ENCODE measurements around the gene CAMTA1.
"Not testable (repeated sequence)": the region's sequence is repeated elsewhere in the genome, so short reads cannot be mapped to it uniquely, and the experiment has no call there.

The CAMTA1 gene

DNA sequence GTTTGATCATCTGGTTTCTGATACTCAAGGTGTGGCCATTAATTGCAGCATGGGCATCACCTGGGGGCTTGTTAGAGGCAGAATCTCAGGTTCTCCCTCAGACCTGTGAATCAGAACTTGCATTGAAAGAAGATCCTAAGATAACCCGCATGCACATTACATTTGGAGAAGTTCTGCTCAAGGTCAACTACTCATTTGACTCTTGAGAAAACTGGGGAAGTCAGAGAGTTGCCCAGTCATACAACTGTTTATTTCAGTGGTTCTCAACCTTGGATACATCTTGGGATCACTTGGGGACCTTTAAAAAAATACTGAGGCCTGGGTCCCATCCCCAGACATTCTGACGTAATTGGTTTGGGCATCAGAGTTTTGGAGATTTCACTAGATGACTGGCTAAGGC is 30.5 kb downstream of the CAMTA1 start:
- DNase-seq, result no peak

DNA sequence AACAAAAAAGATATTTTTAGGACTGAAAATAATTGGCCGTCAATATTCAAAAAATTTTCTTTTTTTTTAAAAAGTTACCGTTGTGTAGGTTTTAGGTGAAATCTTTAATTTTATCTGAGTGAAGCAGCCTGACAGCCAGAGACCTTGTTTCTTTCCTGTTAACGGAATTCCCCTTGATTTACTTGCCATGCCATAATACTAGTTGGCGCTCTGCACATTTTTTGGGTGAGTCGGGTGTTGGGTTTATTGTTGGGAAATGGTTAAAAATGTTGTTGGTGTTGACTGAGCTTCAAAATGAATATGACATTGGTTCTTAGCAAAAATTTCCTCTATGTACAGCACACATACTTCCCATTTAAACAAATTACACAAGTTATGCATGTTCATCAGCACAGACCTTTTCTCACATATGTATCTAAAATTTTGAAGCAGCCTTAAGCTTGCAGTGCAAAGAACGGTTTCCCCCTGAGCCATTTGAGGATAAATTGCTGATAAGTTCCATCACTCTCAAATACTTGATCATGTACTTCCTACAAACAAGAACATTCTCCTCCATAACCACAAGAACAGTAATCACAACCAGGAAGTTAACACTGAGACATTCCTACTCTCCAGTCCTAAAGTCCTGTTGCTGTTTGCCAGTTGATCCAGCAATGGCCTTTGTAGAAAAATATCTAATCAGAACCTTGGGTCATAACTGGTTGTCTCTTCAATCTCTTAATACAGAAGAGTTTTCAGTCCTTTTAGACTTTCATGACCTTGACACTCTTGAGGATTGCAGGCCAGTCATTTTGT is 34.2 kb downstream of the CAMTA1 start:
- no peak for DNase-seq

DNA sequence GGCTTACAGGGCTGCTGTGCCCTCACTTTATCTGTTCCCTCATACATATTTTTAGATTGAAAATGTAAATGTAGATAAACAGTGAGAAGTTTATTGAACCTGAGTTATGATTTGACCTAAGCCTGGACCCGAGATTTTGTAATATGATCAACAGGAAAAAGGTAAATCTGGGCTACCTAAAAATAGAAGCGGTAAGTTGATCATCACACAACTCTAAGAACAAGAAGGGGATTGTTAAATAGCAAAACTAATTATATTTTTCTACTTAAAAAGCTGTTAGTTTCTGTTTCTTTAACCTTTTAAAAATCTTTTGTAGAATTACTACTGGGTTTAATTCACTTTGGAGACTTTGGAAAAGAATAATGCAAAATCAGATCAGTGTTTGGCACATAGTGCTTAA is 35.6 kb downstream of the CAMTA1 start:
- DNase-seq, result no peak

DNA sequence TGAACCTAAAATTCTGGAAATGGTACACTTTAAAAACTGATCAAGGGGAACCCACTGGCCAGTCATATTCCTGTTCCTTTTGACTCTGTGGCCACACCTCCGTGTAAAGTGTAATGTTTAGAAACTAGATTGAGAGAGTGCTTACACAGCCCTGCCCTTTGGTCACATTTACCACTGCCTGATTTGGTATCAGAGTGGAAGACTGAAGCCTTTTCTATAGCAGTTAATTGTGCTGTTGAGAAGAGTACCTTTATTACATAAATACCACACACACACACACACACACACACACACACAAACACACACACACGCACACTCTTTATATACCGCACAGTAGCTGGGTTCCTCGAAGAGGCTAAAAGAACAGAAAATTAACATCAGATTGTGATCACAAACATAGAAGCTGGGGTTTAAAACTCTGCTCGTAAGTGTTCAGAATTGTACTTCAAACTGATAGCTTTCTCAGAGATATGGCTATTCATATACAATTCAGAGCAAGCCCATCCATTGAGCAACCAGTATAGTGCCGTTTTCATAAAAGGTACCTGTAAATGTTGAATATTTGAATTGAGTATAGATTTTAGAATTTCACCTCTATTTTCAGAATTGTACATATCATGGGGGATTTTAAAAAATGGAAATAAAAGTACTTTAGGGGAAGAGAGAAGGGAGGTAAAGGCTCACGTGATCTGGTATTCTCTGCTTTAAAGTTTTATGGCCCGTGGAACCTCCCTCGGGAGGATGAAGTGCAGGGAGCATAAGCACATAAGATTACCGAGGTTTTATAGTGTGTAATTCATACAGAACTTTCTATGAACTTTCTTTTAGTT is 37.5 kb downstream of the CAMTA1 start:
- DNase-seq, result no peak

DNA sequence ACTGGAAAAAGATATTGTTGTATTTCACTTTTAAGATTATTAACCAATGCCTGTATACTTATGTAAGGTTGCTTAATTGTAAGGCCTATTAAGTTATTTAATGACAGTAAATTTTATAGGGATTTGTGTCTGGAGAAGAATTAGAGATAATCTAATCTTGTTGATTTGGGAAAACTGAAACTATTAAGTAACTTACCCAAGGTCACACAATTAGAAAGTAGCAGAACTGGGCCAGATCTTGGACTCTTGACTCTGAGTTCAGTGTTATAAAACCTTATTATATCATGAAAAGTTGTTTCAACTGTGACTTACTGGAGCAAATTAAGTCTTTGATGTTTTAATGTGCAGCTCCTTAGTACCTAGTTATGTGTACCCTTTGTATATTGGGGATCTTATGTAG is 38.5 kb downstream of the CAMTA1 start:
- no peak for DNase-seq

DNA sequence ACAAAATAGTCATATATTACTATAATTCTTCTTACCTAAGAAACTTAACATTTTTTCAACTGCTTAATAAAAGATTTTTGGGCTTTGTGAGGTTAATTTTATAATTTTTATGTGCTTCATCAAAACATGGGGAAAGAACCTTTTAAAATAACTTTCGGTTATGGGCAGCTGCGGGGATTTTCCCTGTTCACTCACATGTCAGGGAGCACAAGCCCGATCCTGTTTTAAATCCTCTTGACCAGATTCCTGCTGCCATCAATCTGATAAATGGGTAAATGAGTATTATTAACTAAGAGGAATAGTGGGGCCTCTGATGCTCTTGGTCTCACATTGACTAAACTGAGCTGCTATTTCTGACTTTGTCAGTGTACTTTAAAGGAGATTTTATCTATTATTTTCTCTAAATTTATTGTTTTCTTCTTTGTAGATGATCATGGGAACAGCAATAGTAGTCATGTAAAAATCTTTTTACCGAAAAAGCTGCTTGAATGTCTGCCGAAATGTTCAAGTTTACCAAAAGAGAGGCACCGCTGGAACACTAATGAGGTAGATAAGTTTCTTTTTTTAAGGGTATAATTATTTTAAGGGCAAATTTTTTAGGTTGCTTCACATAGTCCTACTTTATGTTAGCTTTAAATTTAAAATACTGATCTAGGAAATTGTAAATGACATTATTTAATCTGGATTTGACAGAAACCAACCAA is 39.6 kb downstream of the CAMTA1 start:
- DNase-seq, result no peak

DNA sequence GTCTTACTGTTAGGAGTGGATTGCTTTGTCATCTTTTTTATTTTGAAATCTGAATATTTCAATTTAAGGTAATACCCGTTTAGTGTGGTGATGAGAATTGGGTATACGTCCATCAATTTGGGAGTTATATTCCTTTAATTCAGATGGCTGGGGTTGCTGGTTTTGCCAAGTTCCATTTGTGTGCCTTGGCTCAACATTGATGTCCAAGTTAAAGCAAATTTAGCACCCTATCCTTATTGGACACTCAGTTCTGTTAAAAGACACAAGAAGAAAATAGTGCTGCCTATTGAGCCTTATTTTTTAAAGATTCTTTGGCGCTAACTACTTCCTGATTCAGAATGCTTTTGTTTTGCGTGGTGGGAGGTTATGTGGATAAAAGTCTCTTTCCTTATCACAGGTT is 40.6 kb downstream of the CAMTA1 start:
- no peak for DNase-seq

DNA sequence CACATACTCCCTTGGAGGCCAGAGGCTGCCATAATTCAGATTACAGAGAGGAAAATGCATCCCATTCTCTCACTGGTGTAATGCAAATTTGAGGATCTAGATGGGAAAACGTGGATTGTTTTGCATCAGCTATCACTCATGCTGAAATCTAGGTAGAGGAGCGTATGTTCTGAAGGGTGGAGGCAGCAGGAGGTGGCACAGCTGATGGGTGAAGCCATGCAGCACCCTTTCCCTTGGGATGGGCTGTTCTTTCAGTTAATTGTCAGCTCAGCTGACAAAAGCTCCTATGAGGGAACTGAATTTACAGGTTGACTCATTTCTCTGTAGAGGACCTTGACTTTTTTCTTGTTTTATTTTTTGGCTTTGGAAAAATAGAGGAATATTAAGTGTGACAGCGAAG is 41.8 kb downstream of the CAMTA1 start:
- DNase-seq, result no peak

DNA sequence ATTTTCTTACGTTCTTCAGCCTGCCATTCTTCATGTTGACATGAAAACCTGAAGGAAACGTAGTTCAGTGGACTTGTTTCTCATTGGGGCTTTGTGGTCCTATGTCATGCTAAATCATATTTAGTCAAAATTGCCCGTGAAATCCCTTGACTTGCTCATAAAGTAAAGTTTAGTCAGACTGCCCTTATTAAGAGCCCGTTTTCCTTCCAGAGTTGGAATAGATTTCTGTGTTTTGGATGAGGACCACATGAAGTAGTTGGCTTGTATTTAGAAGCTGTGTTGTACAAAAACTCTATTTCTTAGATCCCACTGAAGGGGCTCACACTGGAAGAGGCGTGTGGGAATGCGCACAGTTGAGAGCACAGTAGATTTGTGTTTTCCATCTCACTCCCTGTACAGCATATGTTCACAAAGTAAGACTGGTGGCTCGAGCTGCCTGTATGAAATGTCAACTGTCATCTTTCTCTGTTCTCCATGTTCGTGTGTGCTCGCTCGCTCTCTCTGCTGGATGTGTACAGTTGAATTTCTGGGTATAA is 42.4 kb downstream of the CAMTA1 start:
- no peak for DNase-seq

DNA sequence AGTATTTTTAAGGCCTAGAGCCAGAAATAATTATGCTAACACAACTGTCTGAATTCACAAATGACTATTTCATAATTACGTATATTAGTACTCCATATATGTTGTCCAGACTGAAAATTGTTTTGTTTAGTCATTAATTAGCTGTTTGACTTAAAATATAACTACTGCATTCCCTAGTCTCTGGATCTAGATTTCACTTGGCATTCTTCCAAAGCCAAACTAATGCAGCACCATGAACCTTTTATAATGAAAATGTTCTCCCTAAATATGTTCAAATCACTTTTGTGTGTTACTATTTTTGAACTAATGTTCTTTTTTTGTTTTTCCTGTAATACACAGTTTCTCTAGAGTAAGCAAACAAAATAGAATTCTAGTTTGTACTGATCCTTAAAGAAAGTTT is 46.1 kb downstream of the CAMTA1 start:
- DNase-seq, result no peak

DNA sequence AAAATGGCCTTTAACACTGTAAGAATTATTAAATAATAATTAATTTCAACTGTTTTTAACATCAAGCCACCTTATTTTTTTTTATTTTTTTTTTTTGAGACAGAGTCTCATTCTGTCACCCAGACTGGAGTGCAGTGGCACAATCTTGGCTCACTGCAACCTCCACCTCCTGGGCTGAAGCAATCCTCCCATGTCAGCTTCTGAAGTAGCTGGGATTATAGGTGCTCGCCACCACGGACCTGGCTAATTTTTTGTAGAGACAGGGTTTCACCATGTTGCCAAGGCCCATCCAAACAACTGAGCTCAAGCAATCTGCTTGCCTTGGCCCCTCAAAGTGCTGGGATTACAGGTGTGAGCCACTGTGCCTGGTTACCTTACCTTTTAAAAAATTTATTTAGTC is 46.8 kb downstream of the CAMTA1 start:
- DNase-seq, result not testable (repeated sequence)

DNA sequence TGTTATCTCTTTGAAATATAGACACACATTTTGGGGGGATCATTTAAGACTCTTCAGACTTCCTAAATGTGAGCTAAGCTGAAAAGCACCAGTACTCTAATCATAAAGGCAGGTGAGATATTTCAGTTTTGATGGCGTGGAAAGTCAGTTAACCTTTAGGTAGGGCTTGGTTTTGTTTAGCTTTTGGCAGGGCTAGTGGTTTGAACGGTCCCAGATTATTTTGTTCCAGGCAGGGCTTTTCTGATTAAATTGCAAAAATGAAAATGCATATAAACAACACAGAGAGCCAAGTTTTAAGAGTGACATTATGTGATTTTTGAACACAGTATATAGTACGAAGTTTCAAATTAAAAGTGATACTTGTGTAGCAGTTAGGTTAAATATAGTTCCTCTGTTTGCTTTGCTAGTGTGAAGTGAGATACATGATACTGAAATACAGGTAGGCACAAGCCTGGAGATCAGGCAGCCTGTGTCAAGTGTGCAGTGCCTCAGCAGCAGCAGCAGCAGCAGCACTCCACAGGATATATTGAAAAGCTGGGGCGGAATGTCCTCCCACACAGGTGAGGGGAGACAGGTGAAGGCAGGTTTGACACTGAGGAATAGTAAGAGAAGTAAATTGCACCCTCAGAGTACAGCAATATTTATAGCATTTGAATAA is 47.4 kb downstream of the CAMTA1 start:
- no peak for DNase-seq

DNA sequence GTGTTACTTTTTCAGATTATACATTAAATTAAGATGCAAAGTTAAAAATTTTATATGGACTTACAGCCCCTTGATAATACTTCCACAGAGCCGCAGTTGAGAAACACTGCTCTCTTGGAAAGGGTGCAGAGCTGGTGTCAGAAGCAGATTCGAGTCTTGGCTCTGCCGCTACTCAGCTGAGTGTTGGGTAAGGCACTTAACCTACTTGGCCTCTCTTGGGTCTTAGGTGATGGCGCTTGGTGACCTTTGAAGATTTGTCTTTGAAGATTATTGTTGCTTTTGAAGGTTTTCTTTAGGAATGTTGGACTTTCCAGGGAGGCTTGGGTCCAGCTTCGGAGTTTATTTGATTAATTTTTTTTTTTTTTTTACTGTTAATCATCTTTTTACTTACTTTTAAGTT is 48.5 kb downstream of the CAMTA1 start:
- no peak for DNase-seq

DNA sequence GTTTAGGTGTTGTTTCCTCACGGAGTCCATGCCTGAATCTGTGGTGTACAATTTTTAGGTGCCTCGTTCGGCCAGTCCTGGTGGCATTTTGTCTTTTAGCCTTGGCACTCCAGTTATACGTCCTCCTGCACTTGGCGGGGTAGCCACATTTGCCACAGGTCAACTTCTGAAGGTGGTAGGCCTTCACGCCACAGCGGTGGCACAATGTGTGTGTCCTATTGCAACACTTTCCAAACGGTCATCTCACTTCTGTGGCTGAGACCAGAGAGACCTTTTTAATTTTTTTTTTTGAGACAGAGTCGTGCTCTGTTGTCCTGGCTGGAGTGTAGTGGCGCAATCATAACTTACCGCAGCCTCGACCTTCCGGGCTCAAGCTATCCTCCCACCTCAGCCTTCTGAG is 49.1 kb downstream of the CAMTA1 start:
- no peak for DNase-seq

DNA sequence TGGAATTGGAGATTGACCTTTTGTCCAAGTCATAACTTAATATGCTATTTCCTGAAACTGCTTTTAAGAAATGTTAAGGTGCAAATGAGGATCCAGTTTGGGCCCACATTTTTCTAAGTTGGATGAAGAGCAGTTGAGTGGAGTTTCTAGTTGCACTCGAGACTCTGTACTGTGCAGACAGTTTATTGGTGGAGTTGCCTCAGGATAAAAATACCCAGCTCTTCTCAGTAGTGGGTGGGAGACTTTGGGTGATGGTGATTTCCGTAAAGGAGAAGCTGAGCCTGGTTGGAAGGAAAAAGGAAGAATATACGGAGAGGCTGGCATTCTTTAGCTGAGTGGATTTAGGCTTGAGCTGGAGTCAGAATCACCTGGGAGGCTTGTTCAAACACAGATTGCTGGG is 49.9 kb downstream of the CAMTA1 start:
- no peak for DNase-seq

DNA sequence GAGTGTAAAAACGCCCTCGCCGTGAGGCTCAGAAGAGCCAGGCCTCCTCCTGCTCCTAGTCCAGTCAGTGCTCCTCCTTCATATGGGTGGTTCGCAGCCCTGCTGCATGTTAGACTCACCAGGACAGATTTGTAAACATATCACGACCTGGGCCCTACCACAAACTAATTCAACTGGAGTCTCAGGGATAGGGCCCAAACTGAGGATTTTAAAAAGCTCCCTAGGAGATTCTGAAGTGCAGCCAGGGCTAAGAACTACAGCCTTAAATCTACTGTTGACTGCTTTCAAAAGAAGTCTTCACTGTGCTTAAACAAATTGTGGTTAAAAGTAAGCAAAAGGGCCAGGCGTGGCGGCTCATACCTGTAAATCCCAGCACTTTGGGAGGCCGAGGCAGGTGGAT is 57.0 kb downstream of the CAMTA1 start:
- no peak for DNase-seq

DNA sequence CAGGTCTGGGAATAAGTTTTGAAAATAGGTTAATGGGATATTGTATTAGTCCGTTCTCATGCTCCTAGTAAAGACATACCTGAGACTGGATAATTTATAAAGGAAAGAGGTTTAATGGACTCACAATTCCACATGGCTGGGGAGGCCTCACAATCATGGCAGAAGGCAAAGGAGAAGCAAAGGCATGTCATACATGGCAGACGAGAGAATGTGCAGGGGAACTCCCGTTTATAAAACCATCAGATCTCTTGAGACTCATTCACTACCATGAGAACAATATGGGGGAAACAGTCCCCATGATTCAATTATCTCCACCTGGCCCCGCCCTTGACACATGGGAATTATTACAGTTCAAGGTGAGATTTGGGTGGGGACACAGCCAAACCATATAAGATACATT is 60.5 kb downstream of the CAMTA1 start:
- not testable (repeated sequence) for DNase-seq

DNA sequence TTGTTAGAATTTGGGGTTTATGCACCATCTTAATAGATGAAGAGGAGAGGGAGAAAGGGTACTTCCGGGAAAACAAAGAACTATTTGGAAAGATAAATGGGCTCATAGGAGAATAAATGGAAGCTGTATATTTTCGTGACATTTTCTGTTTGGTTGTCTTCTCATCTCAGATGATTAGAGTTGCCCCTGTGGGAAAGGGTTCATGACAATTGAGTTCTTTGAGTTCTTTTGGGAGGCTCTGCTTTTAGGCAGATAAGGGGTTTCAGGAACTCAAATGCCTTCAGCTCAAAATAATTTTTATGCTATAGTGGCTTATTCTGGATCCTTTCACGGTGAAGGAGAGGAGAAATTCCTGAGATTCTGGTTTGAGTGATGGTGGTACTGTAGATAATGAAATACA is 63.6 kb downstream of the CAMTA1 start:
- no peak for DNase-seq

DNA sequence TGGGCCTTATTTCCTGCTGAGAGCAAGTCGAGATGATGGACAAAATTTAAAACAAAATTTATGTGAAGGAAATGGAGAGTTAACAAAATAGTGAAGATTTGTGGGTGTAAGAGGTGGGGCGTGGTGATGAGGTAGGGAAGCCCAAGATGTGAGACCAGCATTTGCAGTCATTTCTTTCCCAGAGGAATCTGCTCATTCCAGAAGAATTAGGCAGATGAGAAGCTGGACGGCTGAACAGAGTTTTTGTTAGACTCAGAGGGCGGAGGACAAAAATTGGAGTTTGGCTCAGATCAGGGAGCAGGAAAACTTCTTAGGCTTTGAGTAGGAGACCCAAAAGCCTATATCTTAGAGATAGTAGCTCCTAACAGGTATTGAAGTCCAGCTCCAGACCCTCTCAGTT is 65.3 kb downstream of the CAMTA1 start:
- no peak for DNase-seq

DNA sequence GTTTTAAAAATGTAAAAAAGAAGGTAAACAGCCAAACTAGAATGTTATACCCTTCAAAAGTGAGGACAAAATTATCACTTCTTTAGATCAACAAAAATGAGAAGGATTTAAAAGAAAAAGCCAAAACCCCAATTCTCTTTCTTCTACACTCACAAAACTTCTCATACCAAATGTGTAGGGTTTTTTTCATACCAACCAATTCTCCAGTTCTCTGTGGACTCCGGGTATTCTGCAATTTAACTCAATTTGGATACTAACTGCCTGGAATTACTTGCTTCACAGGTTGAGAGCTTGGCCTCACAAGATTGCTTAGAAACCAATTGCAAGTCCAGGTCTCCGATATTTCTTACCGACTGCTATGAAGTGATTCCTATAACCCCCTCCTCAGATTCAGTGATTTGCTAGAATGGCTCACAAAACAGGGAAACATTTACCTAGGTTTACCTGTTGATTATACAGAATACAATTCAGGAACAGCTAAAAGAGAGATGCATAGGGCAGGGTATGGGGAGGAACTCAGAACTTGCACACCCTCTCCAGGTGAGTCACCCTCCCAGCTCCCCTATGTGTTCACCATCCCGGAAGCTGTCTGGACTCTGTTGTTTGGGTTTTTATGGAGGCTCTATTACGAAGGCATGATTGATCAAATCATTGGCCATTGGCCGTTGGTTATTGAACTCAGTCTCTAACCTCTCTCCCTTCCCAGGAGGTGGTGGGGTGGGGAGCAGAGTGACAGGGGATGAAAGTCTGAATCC is 67.1 kb downstream of the CAMTA1 start:
- no peak for DNase-seq

DNA sequence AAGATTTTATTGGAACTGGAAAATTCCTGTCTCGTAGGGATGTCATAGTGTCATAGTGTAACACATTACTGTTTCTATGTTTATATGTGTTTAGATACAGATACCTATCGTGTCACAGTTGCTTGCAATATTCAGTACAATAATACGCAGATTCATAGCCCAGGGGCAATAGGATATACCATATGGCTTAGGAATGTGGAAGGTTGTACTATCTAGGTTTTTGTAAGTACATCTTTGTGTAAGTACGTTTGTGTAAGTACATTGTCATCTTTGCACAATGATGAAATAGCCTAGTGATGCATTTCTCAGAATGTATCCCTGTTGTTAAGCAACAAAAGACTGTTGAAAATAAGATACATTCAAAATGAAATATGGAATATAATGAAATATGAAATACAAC is 68.9 kb downstream of the CAMTA1 start:
- no peak for DNase-seq

DNA sequence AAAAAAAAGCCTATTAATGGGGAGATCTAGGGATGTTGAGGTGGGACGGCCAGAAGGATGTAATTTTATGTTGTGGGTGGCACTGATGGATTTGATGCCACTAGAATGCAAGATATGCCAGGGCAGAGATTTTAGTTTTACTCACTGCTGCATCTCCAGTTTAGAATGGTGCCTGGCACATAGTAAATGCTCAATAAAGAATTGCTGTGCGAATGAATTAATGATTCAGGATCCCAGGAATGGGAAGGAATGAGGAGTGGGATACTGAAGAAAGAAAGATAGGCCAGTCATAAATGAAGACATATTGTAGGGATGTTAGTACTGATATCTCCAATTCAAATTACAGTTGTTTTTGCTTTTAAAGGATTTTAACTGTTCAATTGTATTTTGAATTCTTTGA is 72.6 kb downstream of the CAMTA1 start:
- no peak for DNase-seq
